ENCODE measurements around the gene ECPAS. TPM values are rescaled to one million over a fixed set of nuclear protein-coding genes. Genes with fewer than 3 reads are reported as not detected.
"Not testable (repeated sequence)": the region's sequence is repeated elsewhere in the genome, so short reads cannot be mapped to it uniquely, and the experiment has no call there.

Gene ECPAS
- total RNA-seq, 1 experiment from 2014 or later: 106 TPM

- no CpG with 5 or more reads among the region's 1 CpG for WGBS (ENCODE audit: extremely low coverage, insufficient read length, low lambda C conversion rate)
- Histone ChIP-seq H4K20me1 (ENCODE audit: control insufficient read depth, insufficient read depth, insufficient read length) (no peaks in the 10 kb centered on the region), H3K18ac (ENCODE audit: insufficient read length, low read depth, low read length) (no peak overlapping the region), H3T11ph (ENCODE audit: low read length) (no peak overlapping the region), H2BK20ac (ENCODE audit: low read depth, low read length, poor library complexity, severe bottlenecking) (no peak overlapping the region), H3K4ac (ENCODE audit: low read depth, low read length) (no peak overlapping the region), H3K9me3 (ENCODE audit: control insufficient read depth, low read depth, low read length) (no peaks in the 10 kb centered on the region), H2BK120ac (ENCODE audit: low read depth, low read length, poor library complexity, severe bottlenecking) (no peak overlapping the region), H4K8ac (replicated peaks; ENCODE audit: insufficient read length, low read depth, low read length) (no peak overlapping the region), H2BK5ac (ENCODE audit: insufficient read length, low read length) (no peak overlapping the region), H2AFZ (ENCODE audit: low read length) (no peak overlapping the region), H2BK15ac (ENCODE audit: low read depth, low read length) (no peak overlapping the region), H3K14ac (ENCODE audit: insufficient read depth, low read length) (no peak overlapping the region), H2AK5ac (ENCODE audit: insufficient read length, low read length) (no peak overlapping the region), H4K5ac (ENCODE audit: insufficient read length, low read depth, low read length) (no peak overlapping the region), H3K79me2 (ENCODE audit: insufficient read depth, low read length) (peaks cover 15% of the 10 kb centered on the region; the same call in 1 of the 2 replicates), H3K56ac (ENCODE audit: insufficient read length, low read depth, low read length) (no peak overlapping the region), H3K4me2 (ENCODE audit: insufficient read depth, insufficient read length, low read length) (no peak overlapping the region), H3K27me3 (ENCODE audit: insufficient read depth, low read length) (no peaks in the 10 kb centered on the region), H3K23me2 (ENCODE audit: insufficient read length, low read depth, low read length, poor library complexity, severe bottlenecking) (no peaks in the 10 kb centered on the region), H3K79me1 (ENCODE audit: insufficient read depth, low read depth, low read length, poor library complexity, severe bottlenecking) (peaks cover 15% of the 10 kb centered on the region), H2BK12ac (ENCODE audit: insufficient read length, low read depth, low read length) (no peak overlapping the region), H3K4me1 (ENCODE audit: insufficient read depth, low read length) (peaks cover 7% of the 10 kb centered on the region; the same call in 1 of the 2 replicates), H3K27ac (ENCODE audit: insufficient read length, low read depth, low read length) (no peak overlapping the region), H4K91ac (ENCODE audit: insufficient read length, low read depth, low read length) (no peak overlapping the region), H3K23ac (ENCODE audit: insufficient read length, low read depth, low read length) (no peak overlapping the region), H3K9ac (ENCODE audit: extremely low read depth, insufficient read length, low read length) (no peak overlapping the region)
- Mint-ChIP-seq H3K4me3 (no peak overlapping the region), H3K27ac (peak overlapping the region; percentile 10 to 76 (median 25); a peak in 3 of 7 replicates), H3K36me3 (ENCODE audit: insufficient read depth in 1 of 3, low read depth in 3 of 3) (peaks cover 16 to 30% (median 29%) of the 10 kb centered on the region in 3 experiments), H3K27me3 (ENCODE audit: low read depth) (no peaks in the 10 kb centered on the region), H3K4me1 (peaks cover 10 to 12% of the 10 kb centered on the region in 2 experiments), H3K9me3 (no peaks in the 10 kb centered on the region; a peak in 1 of 5 replicates)
- no peak for DNase-seq
- TF ChIP-seq, protein P1, sequence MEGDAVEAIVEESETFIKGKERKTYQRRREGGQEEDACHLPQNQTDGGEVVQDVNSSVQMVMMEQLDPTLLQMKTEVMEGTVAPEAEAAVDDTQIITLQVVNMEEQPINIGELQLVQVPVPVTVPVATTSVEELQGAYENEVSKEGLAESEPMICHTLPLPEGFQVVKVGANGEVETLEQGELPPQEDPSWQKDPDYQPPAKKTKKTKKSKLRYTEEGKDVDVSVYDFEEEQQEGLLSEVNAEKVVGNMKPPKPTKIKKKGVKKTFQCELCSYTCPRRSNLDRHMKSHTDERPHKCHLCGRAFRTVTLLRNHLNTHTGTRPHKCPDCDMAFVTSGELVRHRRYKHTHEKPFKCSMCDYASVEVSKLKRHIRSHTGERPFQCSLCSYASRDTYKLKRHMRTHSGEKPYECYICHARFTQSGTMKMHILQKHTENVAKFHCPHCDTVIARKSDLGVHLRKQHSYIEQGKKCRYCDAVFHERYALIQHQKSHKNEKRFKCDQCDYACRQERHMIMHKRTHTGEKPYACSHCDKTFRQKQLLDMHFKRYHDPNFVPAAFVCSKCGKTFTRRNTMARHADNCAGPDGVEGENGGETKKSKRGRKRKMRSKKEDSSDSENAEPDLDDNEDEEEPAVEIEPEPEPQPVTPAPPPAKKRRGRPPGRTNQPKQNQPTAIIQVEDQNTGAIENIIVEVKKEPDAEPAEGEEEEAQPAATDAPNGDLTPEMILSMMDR (conservative IDR thresholded peaks at IDR 0.05): no peak
Observed at GRCh38 chr9:111449705-111450104, 34.5 kb downstream of the ECPAS start.

- H3K23ac ChIP-seq (ENCODE audit: insufficient read length, low read depth, low read length); H3T11ph ChIP-seq (ENCODE audit: low read length); H3K27me3 ChIP-seq (ENCODE audit: insufficient read depth, low read length); H3K27ac Mint-ChIP-seq; H3K14ac ChIP-seq (ENCODE audit: insufficient read depth, low read length); H3K9ac ChIP-seq (ENCODE audit: extremely low read depth, insufficient read length, low read length); H3K23me2 ChIP-seq (ENCODE audit: insufficient read length, low read depth, low read length, poor library complexity, severe bottlenecking); H2BK12ac ChIP-seq (ENCODE audit: insufficient read length, low read depth, low read length); H3K9me3 Mint-ChIP-seq; H3K79me1 ChIP-seq (ENCODE audit: insufficient read depth, low read depth, low read length, poor library complexity, severe bottlenecking); H3K27ac ChIP-seq (ENCODE audit: insufficient read length, low read depth, low read length); H3K4me1 Mint-ChIP-seq; H3K4me2 ChIP-seq (ENCODE audit: insufficient read depth, insufficient read length, low read length); H3K9me3 ChIP-seq (ENCODE audit: control insufficient read depth, low read depth, low read length); H2BK15ac ChIP-seq (ENCODE audit: low read depth, low read length); H3K79me2 ChIP-seq (ENCODE audit: insufficient read depth, low read length); H3K27me3 Mint-ChIP-seq (ENCODE audit: low read depth); H4K5ac ChIP-seq (ENCODE audit: insufficient read length, low read depth, low read length); H2BK20ac ChIP-seq (ENCODE audit: low read depth, low read length, poor library complexity, severe bottlenecking); H3K4me1 ChIP-seq (ENCODE audit: insufficient read depth, low read length); H4K20me1 ChIP-seq (ENCODE audit: control insufficient read depth, insufficient read depth, insufficient read length); H2AK5ac ChIP-seq (ENCODE audit: insufficient read length, low read length); H2BK5ac ChIP-seq (ENCODE audit: insufficient read length, low read length); H3K56ac ChIP-seq (ENCODE audit: insufficient read length, low read depth, low read length); H3K18ac ChIP-seq (ENCODE audit: insufficient read length, low read depth, low read length); H4K8ac ChIP-seq (replicated peaks; ENCODE audit: insufficient read length, low read depth, low read length); H3K4me3 Mint-ChIP-seq; H4K91ac ChIP-seq (ENCODE audit: insufficient read length, low read depth, low read length); H2BK120ac ChIP-seq (ENCODE audit: low read depth, low read length, poor library complexity, severe bottlenecking); H3K4ac ChIP-seq (ENCODE audit: low read depth, low read length); DNase-seq; H2AFZ ChIP-seq (ENCODE audit: low read length): not testable (repeated sequence)
- no CpG with 5 or more reads among the region's 1 CpG for WGBS (ENCODE audit: extremely low coverage, insufficient read length, low lambda C conversion rate)
- H3K36me3 Mint-ChIP-seq (ENCODE audit: insufficient read depth in 1 of 3, low read depth in 3 of 3): peaks cover 26 to 56% (median 52%) of the 10 kb centered on the region in 3 experiments
Observed at GRCh38 chr9:111445799-111446198, 38.4 kb downstream of the ECPAS start.
